Spleen (tissue), 7 donors: ENCODE measurements around the gene FN3K.

Experiments
- POLR2A ChIP-seq, 3 donors: fragments of 450-650 bp; IDR thresholded peaks; one replicate each; pipeline ENCODE4 v1.5.1; 2017; ENCODE audit warnings: antibody characterized with exemption in 3 of 3, mild to moderate bottlenecking in 1 of 3
- POLR2AphosphoS5 ChIP-seq, 3 donors: sonication (generic); formaldehyde crosslinking; IDR thresholded peaks; one replicate each; pipeline ENCODE4 v1.5.1; 2017; ENCODE audit warnings: antibody characterized with exemption in 3 of 3
- TF ChIP-seq, protein P1 (sequence below), 11 experiments: fragments of 200-600 bp in 7 of 11; fragments of 450-650 bp in 4 of 11; sonication (generic) in 4 of 11; IDR thresholded peaks in 8 of 11; conservative IDR thresholded peaks in 3 of 11; 1 replicate in 7 of 11; 2 replicates in 4 of 11; pipeline versions ENCODE4 v1.4.0 to v1.8.0; 2016 to 2021; ENCODE audit warnings: antibody characterized with exemption in 11 of 11, inconsistent platforms in 4 of 11, mild to moderate bottlenecking in 1 of 11
- donor health status: DM: no; HTN: no; CAD: no; lungs with moderate emphysema.
- donor health status: DM: no; HTN: no; CAD: no.
- donor health status: DM: no; HTN: no; CAD: no.

DNA sequence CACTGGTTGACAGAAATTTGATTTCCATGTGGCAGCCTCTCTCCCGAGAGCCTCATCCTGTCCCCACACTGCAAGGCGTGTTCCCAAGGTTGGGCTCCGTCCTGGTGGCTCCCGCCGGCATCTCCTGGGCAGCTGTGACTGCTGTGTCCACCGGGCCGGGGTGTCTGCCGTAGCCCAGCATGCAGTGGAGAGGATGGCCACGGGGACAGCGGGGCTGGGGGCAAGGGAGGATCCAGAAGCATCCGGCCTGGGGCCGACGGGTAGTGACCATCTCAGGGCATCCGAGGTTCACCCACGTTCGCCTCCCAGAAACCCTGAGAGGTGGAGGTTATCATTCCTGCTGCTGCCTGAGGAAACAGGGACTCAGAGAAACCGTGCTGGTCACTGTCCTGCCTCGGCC is 29.7 kb upstream of the FN3K start:
- TF ChIP-seq, protein P1, sequence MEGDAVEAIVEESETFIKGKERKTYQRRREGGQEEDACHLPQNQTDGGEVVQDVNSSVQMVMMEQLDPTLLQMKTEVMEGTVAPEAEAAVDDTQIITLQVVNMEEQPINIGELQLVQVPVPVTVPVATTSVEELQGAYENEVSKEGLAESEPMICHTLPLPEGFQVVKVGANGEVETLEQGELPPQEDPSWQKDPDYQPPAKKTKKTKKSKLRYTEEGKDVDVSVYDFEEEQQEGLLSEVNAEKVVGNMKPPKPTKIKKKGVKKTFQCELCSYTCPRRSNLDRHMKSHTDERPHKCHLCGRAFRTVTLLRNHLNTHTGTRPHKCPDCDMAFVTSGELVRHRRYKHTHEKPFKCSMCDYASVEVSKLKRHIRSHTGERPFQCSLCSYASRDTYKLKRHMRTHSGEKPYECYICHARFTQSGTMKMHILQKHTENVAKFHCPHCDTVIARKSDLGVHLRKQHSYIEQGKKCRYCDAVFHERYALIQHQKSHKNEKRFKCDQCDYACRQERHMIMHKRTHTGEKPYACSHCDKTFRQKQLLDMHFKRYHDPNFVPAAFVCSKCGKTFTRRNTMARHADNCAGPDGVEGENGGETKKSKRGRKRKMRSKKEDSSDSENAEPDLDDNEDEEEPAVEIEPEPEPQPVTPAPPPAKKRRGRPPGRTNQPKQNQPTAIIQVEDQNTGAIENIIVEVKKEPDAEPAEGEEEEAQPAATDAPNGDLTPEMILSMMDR (IDR thresholded peaks at IDR 0.05 in 8 of 11, conservative IDR thresholded peaks at IDR 0.05 in 3 of 11), result no peak
- TF ChIP-seq POLR2A (IDR thresholded peaks at IDR 0.05) (no peak), POLR2AphosphoS5 (IDR thresholded peaks at IDR 0.05) (no peak)
